HepG2 (cell line): ENCODE results near the gene CAMTA1. TPM values are rescaled to one million over a fixed set of nuclear protein-coding genes. Genes with fewer than 3 reads are reported as not detected.

Experiments used
- ARHGAP35 ChIP-seq: sonication (generic); formaldehyde crosslinking; IDR thresholded peaks from 2 replicates; pipeline ENCODE4 v1.9.0; 2022; ENCODE audit warnings: mild to moderate bottlenecking, inconsistent platforms, moderate library complexity, missing genetic modification reagents, borderline replicate concordance
- FOSL1 ChIP-seq: sonication (generic); formaldehyde crosslinking; IDR thresholded peaks from 2 replicates; pipeline ENCODE4 v1.9.0; 2021; ENCODE audit warnings: missing genetic modification reagents, borderline replicate concordance
- KDM1A ChIP-seq: IDR thresholded peaks from 2 replicates; pipeline ENCODE4 v1.6.1; 2016; ENCODE audit warnings: missing compliant biosample characterization
- LCORL ChIP-seq, 2 experiments: fragments of 450-650 bp in 1 of 2; sonication (generic) in 1 of 2; formaldehyde crosslinking in 1 of 2; IDR thresholded peaks; 2 replicates each; pipeline versions ENCODE4 v1.5.0 to v1.6.1; 2017 to 2020; ENCODE audit warnings: antibody characterized with exemption in 1 of 2, missing genetic modification reagents in 1 of 2
- NR2F2 ChIP-seq: IDR thresholded peaks from 2 replicates; pipeline ENCODE4 v1.6.1; 2012; ENCODE audit warnings: low read depth, inconsistent platforms, borderline replicate concordance
- SALL2 ChIP-seq: sonication (generic); formaldehyde crosslinking; IDR thresholded peaks from 2 replicates; pipeline ENCODE4 v1.8.1; 2023; ENCODE audit warnings: mild to moderate bottlenecking, missing genetic modification reagents, inconsistent platforms
- ZFP62 ChIP-seq: sonication (generic); formaldehyde crosslinking; IDR thresholded peaks from 2 replicates; pipeline ENCODE4 v1.4.0; 2020; ENCODE audit warnings: missing genetic modification reagents
- ZSCAN9 ChIP-seq: IDR thresholded peaks from 2 replicates; pipeline ENCODE4 v1.6.1; 2016; ENCODE audit warnings: borderline replicate concordance
- polyA plus RNA-seq, 8 experiments: library from polyadenylated mRNA; depleted of rRNA in 3 of 8; stranded (reverse) in 7 of 8; unstranded in 1 of 8; fragments of >200 nt; fragmentation: Illumina TruSeq in 4 of 8; extraction: Trizol in 4 of 8; gene quantifications; 2 replicates each; pipeline versions ENCODE4 v1.2.1 to v1.2.3, GENCODE V29; 2011 to 2016; ENCODE audit warnings: low read depth in 4 of 8, missing spikeins in 1 of 8, mixed read lengths in 1 of 8; ENCODE audit not compliant: insufficient read depth in 1 of 8
- total RNA-seq, 5 experiments: library from RNA; depleted of rRNA; stranded (reverse); fragments of >200 nt; fragmentation: Illumina TruSeq; extraction: Trizol; gene quantifications; 2 replicates each; pipeline ENCODE4 v1.2.3, GENCODE V29; 2016; ENCODE audit warnings: low read depth in 1 of 5
- TF ChIP-seq, protein P1 (sequence below): fragments of 450-650 bp; IDR thresholded peaks from 2 replicates; pipeline ENCODE4 v1.6.1; 2017
- TF ChIP-seq, protein P2 (sequence below): sonication (generic); formaldehyde crosslinking; IDR thresholded peaks from 2 replicates; pipeline ENCODE4 v1.8.1; 2022; ENCODE audit warnings: mild to moderate bottlenecking, missing genetic modification reagents
- TF ChIP-seq, protein P3 (sequence below): sonication (generic); formaldehyde crosslinking; IDR thresholded peaks from 2 replicates; pipeline ENCODE4 v1.8.0; 2022; ENCODE audit warnings: mild to moderate bottlenecking, missing genetic modification reagents; ENCODE audit not compliant: insufficient replicate concordance

Gene CAMTA1
- total and polyA plus RNA-seq, 2 of the 13 experiments (the other 11 are each of a cell fraction or from before 2014, with no cell fraction given) = 25.0 to 36.4 TPM

DNA sequence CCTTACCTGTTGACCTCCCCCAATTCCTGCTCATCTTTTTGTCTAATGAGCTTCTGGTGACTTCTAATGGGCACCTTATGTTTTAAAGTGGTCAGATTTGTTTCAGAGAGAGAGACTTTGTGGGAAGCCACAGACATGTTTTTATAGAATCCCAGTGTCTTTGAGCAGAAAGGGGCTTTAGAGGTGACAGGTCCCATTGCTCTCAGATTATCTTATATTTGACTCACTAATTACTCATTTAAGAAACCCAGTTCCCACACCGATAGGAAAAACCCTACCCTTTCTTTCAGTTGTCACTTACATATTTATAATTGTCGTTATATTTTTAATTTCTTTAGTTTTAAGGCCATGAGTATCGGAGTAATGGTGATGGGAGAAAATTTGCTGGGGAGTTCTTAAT, 215.5 kb downstream of the CAMTA1 start (continued):
- TF ChIP-seq, protein P1, sequence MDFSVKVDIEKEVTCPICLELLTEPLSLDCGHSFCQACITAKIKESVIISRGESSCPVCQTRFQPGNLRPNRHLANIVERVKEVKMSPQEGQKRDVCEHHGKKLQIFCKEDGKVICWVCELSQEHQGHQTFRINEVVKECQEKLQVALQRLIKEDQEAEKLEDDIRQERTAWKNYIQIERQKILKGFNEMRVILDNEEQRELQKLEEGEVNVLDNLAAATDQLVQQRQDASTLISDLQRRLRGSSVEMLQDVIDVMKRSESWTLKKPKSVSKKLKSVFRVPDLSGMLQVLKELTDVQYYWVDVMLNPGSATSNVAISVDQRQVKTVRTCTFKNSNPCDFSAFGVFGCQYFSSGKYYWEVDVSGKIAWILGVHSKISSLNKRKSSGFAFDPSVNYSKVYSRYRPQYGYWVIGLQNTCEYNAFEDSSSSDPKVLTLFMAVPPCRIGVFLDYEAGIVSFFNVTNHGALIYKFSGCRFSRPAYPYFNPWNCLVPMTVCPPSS = no peak
- no peak for TF ChIP-seq ZFP62
- no peak for TF ChIP-seq ARHGAP35 (CRISPR knock-in tag)
- no peak for TF ChIP-seq LCORL (IDR thresholded peaks at IDR 0.05)
- TF ChIP-seq LCORL (CRISPR knock-in tag; IDR thresholded peaks at IDR 0.05) = no peak
- TF ChIP-seq SALL2 (CRISPR knock-in tag) = no peak
- TF ChIP-seq FOSL1 (CRISPR knock-in tag) = no peak
- no peak for TF ChIP-seq KDM1A
- TF ChIP-seq, protein P2, sequence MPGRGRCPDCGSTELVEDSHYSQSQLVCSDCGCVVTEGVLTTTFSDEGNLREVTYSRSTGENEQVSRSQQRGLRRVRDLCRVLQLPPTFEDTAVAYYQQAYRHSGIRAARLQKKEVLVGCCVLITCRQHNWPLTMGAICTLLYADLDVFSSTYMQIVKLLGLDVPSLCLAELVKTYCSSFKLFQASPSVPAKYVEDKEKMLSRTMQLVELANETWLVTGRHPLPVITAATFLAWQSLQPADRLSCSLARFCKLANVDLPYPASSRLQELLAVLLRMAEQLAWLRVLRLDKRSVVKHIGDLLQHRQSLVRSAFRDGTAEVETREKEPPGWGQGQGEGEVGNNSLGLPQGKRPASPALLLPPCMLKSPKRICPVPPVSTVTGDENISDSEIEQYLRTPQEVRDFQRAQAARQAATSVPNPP (CRISPR knock-in tag) = no peak
- TF ChIP-seq, protein P3, sequence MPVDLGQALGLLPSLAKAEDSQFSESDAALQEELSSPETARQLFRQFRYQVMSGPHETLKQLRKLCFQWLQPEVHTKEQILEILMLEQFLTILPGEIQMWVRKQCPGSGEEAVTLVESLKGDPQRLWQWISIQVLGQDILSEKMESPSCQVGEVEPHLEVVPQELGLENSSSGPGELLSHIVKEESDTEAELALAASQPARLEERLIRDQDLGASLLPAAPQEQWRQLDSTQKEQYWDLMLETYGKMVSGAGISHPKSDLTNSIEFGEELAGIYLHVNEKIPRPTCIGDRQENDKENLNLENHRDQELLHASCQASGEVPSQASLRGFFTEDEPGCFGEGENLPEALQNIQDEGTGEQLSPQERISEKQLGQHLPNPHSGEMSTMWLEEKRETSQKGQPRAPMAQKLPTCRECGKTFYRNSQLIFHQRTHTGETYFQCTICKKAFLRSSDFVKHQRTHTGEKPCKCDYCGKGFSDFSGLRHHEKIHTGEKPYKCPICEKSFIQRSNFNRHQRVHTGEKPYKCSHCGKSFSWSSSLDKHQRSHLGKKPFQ (CRISPR knock-in tag) = no peak
- TF ChIP-seq NR2F2 = no peak
- no peak for TF ChIP-seq ZSCAN9 (CRISPR knock-in tag)
- TF ChIP-seq, all 625 proteins: peak for 0
